HG02885 (cell line): ENCODE data around the gene SLC17A3.

Experiments used
- ATAC-seq: cut with Tn5 transposase; IDR thresholded peaks from one replicate; pipeline ENCODE4 v1.9.1; 2021; ENCODE audit warnings: mild to moderate bottlenecking; ENCODE audit not compliant: unreplicated experiment, poor library complexity

The SLC17A3 gene, protein sequence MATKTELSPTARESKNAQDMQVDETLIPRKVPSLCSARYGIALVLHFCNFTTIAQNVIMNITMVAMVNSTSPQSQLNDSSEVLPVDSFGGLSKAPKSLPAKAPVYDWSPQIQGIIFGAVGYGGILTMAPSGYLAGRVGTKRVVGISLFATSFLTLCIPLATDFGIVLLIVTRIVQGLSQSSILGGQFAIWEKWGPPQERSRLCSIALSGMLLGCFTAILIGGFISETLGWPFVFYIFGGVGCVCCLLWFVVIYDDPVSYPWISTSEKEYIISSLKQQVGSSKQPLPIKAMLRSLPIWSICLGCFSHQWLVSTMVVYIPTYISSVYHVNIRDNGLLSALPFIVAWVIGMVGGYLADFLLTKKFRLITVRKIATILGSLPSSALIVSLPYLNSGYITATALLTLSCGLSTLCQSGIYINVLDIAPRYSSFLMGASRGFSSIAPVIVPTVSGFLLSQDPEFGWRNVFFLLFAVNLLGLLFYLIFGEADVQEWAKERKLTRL

DNA sequence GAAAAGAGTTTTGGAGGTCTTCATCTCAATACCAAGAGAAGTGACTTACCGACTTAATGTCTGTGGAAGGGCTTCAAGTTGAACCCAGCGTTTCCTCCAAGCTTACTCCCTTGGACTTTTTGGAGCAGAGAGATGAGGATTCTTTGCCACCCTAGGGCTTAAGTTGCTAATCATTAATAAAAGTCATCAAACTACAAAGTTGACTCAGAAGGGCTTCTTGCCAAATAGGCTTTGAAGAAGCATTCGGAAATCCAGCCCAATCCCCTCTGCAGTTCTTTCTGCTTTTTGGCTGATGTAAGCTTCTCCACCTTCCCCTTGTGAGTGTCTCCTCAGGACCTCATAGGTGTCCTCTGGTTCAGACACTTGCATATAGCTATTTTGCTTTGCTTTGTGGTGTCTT, at the start of gene SLC17A3:
Gene SLC17A3 (minus strand): TSS at position 126 of the 400 bp plus-strand sequence. CDS start 5,856 bp downstream, outside the sequence.
- ATAC-seq: no peak

DNA sequence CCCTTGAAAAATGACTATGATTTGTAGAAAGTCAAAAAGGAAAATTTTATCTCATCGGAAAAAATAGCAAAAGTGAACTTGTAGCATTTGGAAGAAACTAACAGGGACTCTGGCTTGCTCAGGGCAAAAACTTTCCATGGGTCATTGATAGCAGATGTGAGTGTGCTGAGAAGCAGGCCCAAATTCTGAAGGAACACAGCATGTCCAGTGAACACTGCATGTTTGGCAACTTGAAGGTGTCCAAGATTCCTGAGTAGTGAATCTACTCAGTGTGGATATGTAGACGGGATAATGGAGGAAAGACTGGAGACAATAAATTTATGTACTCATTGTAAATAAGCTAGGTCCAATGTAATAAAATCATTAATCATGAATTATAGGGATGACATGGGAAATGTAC, 48.3 kb upstream of the SLC17A3 start:
- ATAC-seq: no peak

DNA sequence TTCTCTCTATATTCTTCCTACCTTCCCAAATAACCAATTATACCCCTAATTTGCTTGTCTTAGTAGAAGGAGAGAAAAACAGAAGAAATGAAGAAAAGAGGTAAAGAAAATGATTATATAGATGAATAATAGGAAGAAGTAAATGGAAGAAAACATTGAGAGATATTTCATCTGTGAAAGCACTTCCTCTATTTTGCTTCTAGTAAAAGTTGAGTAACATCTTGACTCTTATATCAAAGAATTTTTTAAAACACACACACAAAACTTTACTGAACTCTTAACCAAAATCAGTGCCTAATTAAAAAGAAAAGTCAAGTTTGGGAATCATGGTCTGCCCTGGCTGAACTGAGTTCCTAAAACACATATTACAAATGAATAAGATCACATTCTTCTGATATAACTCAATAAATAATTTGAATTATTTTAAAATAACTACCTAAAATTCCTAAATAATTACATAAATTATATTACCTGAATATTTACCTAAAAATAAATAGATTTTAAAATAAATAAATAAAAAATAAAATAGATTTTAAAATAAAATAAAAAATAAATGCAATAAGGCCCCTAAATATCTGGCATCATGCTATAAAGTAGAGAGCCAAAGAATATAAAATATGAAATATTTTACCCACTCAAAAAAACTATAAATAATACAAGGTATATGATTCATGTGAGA, 47.6 kb upstream of the SLC17A3 start:
- no peak for ATAC-seq

DNA sequence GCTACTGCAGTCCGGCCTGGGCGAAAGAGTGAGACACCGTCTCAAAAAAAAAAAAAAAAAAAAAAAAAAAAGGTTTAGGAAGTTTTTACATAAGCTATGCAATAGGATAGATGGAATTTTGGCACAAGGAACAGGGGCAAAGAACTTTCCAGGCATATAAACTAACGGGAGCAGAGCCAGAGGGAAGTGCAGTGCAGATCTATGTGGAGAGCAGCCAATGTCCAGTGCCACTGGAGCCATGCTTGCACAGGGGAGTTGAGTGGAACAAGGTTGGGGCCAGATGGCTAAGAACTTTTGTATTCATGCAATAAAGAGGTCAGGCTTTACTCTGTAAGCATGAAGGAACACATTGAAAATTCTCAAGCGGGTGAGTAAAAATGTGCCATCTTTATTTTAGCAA, 45.6 kb upstream of the SLC17A3 start:
- no peak for ATAC-seq

DNA sequence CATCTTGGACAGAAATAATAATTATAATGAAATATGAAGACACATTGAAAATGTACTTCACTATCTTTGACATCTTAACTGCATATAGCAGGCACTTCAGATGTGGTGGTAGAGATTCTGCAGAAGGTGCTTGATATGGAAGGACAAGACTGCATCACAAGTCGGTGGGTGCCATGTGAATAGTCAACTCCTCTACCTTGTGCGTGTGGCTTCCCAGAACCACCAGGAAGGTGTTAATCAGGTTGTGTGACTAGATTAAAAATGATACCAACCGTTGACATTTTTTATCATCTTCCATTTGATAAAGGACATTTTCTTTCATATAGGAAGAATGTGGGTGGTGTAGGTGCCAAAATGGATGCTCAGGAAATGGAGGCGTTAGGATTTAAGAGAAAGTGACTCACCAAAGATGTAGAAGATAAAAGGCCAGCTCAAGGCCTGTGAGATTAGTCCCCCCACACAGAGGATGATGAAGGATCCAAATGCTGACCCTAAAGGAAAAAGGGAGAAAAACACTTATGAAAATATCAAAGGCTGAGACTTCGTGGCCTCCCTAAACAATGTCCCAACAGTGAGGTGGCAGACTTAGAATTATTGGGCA, 44.1 kb upstream of the SLC17A3 start:
- ATAC-seq: no peak

DNA sequence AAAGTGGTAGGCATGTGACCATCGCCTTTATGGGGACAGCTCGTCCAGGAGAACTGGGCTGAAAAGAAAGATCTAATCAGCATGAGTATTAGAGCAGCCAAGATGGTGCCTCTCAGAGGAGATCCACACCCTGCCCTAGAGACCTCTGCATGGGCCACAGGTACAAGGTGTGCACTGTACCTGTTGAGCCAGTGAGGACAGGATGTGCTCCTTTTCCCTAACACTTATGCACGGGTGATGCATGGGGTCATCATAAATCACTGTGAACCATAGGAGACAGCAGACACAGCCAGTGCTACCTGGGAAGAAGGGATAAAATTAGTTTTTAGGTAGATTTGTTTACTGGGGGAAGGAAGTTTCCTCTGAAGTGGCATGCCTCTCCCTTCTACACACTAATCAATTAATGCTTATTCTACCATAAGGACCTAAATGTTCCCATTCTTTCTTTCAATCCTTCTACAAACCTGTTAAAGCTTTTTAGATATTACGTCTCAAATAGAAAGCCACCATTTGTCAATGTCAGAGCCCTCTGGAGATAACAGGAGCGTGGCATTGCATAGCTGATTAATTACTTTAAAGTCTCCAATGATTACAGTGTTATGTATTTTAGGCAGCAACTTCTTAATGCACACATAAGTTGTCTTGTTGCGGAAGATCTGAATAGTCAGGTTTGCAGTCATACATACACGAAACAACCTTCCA, 42.9 kb upstream of the SLC17A3 start:
- ATAC-seq: no peak

DNA sequence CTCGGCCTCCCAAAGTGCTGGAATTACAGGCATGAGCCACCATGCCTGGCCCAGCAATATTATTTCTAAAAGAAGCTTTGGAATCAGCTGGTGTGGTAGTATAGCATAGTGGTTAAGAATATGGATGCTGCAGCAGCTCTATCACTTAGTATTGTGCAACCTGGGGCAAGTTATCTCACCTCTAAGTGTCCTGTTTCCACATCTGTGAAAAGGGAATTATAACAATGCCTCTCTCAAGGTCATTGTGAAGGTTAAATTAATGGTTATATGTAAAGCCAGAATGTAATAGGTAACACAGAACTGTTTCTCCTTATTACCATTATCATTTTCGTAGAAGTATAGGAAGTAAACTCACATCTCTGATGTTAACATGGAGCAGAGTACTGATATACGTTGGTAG, 42.3 kb upstream of the SLC17A3 start:
- no peak for ATAC-seq

DNA sequence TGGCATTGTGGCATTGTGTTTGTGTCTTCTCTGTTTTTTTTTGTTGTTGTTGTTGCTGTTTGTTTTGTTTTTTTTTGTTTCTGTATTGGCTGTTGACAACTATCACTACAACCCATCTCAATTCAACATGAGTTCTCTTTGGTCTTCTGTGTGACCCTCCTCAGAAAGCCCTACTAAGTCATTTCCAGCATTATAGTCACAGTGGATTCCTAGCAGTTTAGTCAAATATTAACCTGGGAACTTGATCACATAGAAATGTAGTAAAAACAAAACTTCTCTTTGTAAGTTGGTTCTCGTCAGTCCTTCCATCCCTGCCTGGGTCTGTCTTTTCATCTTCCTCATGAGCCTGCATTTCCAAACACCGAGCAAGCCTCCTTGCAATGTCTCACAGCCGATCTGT, 39.7 kb upstream of the SLC17A3 start:
- ATAC-seq: no peak

DNA sequence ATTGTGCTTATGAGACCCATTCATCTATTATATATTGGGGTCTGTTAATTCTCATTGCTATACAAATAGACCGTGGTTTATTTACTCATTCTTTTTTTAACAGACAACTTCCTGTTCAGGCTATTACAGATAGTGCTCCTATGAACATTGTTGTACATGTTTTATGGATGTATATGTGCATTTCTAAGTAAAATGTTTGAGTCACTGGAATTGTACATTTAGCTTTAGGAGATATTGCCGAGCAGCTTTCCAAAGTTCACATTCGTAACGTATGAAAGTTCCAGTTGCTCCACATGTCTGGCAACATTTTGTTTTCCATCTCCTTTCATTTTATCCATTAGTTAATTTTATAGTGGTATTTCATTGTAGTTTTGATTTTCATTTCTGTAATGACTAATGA, 37.3 kb upstream of the SLC17A3 start:
- no peak for ATAC-seq

DNA sequence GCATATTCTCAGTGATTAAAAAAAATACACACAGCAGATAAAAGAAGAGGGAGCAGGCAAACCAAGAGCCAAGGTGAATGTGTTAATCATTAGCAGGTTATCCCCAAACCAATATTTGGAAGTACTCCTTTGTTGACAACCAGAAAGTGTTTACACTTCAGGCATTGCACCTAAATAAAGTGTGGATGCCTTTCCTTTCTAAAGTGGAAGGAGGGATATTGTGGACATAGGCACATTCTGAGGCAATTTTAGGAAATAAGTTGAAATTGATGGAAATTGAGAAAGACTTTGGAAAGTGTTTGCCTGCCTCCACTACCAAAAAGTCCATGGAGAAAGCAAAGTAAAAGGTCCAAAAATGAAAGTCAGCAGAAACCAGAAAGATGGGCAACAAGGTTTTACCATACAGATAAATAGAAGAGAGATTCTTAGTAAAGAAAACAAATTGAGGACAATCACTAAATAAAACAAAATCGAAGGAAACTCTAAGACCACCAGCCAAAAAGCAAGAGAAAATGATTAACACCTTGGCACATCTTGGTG, 33.5 kb upstream of the SLC17A3 start:
- no peak for ATAC-seq

DNA sequence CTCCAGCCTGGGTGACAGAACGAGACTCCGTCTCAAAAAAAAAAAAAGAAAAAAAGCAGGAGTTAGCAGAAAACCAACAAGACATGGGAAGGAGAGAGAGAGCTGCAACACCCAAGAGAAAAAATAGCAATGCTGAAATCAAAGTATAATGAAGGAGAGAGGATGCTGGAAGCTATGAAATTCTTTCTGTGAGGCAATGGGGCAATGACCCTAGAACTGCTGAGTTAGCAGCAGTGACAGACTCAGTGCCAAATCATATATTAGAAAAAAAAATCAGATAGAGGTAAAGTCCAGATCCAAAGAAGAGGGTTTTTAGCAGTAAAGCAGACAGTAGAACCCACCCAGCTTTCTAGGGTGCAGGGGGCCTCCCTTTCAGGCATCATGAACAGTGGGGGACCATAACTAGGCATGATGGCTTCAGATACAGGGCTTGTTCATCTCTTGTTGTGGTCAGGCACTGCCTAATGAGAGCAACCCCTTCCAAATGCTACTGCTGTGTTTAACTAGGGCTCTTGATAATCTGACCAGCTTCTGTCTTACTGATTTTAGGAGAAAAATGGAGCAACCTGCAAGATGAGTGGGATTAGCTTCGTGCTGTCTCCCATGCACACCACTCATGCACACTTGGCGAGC, 29.5 kb upstream of the SLC17A3 start:
- no peak for ATAC-seq

DNA sequence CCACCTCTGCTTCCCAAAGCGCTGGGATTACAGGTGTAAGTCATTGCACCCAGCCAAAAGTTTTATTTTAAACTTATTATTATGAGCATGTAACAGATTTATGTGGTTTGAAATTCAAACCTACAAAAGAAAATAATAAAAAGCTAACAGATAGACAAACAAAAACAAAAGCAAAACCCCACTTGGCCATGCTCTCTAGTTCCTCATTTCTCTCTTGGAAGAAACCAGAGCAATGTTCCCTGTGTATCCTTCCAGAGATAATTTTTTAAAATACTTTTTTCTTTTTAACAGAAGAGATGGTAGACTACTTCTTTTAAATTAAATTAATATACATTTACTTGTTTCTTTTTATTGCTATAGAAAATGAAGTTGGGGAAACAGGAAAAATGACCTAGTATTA, 28.0 kb upstream of the SLC17A3 start:
- ATAC-seq: no peak

DNA sequence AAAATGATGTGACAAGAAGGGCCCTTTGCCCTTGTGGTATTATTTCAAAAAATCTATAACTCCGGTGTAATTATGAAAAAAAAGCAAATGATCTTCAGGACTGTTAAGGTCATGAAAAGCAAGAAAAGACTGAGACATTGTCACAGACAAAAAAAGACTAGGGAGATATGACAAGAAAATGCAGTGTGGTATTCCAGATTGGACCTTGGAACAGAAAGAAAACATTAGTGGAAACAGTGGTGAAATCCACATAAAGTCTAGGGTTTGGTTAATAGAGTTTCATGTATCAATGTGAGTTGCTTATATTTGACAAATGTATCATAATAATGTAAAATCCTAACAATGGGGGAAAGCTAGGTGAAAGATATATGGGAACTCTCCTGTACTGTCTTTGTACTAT, 26.8 kb upstream of the SLC17A3 start:
- ATAC-seq: no peak

DNA sequence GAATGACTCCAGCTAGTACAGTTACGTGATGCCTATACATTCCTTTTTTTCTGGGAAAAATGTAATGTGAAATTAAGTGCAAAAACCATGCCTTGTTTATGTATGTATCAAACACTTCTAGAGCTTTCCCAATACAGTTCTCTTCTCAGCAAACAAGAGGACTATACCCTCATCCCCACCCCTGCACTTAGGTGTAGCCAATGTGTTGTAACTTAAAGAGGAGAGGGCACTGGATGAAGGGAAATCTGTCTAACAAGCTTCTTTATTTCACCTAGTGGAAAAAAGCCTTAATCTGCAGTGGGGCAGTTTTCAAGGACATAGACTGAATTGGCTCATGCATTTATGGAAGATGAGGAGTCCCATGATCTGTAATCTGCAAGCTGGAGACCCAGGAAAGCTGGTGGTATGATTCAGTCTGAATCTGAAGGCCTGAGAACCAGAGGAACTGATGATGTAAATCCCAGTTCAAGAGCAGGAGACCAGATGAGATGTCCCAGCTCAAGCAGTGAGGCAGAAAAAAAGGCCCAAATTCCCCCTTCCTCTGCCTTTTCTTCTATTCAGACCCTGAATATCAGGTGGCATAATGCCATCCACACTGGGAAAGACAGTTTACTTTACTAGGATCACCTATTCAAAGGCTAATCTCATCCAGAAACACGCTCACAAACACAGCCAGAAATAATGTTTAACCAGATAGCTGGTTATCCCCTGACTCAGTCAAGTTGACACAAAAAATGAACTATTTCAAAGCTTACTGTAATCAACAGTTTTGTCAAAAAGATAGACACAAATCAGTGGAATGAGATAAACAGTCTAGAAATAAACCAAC, 25.8 kb upstream of the SLC17A3 start:
- ATAC-seq: no peak

DNA sequence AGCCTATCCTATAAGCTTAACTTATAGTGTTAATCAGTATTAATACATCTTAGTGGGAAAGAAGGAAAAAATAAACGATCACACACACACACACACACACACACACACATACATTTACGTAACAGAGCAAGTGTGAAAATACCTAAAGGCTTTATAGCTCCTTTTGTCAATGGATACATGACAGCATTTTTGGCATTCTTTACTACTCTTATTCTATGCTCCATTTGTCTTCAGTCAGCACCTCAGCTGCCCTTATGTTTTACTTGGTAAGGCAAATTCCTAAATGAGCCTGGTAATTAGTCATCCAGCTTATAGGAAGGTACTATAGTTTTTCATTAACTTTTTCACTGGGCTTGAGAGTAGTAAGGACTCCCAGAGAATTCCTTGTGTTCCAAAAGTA, 25.1 kb upstream of the SLC17A3 start:
- ATAC-seq: no peak

DNA sequence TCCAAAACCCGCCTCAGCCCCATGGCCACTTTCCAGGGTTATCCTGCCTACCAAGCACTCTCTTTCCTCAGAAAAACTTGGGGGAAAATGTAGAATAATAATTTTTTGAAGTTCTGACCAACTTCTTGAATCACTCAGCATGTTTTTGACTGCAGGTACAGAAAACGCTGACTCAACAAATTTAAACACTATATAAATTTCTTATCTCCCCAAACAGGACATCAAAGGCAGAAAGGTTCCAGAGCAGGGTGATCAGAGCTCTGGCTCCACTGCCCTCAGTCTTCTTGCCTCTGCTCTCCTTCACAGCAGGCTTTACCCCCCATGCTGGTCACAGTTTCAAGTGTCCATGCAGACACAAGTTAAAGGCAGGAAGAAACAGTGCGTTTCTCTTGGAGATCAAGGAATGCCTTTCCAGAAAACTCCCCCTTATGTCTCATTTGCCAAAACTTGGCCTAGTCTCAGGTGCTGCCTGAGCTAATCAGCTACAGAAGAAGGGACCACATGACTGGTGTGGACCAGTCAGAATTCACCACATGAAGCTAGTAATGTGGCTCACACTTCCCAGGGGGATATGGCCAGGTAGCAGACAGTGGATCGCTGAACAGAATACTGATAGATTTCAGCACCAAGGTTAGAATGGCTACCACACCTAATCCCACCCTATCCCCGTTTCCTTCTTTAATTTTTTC, 24.4 kb upstream of the SLC17A3 start:
- no peak for ATAC-seq

DNA sequence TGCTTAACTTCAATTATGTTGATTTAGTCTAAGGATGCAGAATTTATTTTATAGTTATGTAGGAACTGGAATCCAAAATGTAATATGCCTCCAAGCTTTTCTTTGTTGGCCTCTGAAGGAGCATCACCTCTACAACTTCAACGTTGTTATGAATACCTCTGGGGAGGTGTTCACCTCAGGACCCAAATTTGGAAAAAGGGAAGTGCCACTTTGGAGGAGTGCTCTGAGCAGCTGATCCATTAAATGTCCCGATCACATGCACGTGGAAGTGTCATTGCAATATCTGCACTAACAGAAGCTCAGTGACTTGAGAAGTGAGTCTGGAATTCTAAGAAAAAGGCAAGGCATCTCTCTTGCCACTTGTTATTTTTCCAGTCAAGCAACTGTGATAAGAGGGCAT, 22.2 kb upstream of the SLC17A3 start:
- ATAC-seq: no peak

DNA sequence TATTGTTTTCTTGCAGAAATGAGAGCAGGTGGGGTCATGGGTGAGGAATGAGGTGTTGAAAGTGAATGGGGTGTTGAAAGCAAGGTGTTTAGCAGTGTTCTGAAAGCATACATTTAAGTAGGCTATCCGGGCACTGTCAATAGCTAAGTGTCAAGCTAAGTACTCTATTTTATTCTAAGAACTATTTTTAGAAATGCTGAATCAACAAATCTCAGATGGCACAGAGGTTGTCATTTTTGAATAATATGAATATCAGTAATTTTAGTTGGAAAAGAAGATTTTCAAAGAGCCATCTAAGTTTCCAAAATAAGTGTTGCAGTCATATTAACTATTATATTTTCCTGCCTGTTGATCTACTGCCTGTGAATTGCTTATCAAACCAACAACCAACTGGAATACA, 21.7 kb upstream of the SLC17A3 start:
- ATAC-seq: no peak

DNA sequence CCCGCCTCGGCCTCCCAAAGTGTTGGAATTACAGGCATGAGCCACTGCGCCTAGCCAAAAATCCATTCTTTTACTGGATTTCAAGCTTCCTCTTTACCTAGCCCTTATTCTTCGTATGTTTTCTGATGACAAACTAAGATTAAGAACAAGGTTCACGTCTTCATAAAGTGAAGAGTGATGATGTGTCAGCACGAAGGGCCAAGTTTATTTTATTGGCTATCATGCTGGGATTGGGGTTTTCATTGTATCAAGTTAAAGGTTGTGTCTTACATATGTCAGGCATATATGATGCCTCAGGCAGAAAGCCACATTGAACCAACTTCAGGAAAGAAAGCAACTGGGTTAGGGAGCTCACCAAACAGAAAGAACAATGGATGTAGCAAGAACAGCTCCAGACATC, 19.7 kb upstream of the SLC17A3 start:
- ATAC-seq: no peak
